Measurements from ENCODE around the gene NLRX1.

Gene NLRX1

DNA sequence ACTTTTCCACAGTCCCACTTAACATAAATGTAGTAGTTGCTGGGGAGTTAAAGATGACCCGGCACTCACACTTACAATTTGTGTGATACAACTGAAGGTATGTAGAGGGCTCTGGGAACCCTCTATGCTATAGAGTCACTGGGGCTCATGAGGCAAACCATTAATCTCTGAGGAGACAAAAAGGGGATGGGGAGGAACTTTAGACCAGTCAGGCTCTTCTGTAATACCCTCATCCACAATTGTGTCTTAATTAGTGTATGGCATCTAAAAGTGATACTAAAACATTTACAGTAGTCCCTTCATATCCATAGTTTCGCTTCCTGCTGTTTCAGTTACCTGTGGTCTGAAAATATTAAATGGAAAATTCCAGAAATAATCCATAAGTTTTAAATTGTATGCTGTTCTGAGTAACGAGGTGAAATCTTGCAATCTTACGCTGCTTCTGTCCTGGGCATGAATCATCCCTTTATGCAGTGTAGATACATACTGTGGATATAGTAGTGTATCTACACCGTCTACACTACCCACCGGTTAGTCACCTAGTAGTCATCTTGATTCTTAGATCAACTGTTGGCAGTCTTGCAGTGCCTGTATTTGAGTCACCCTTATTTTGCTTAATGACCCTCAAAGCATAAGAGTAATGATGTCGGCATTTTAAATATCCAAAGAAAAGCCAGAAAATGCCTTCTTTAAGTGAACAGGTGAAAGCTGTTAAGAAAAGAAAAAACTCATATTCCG lies 49.8 kb downstream of the NLRX1 start:
- TF ChIP-seq, protein P1, sequence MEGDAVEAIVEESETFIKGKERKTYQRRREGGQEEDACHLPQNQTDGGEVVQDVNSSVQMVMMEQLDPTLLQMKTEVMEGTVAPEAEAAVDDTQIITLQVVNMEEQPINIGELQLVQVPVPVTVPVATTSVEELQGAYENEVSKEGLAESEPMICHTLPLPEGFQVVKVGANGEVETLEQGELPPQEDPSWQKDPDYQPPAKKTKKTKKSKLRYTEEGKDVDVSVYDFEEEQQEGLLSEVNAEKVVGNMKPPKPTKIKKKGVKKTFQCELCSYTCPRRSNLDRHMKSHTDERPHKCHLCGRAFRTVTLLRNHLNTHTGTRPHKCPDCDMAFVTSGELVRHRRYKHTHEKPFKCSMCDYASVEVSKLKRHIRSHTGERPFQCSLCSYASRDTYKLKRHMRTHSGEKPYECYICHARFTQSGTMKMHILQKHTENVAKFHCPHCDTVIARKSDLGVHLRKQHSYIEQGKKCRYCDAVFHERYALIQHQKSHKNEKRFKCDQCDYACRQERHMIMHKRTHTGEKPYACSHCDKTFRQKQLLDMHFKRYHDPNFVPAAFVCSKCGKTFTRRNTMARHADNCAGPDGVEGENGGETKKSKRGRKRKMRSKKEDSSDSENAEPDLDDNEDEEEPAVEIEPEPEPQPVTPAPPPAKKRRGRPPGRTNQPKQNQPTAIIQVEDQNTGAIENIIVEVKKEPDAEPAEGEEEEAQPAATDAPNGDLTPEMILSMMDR (IDR thresholded peaks at IDR 0.05; ENCODE audit: low read length) = no peak
- no peak for TF ChIP-seq EZH2 (IDR thresholded peaks at IDR 0.05; ENCODE audit: borderline replicate concordance, low read length)
- no peak overlapping the region for H3K4me2 ChIP-seq (ENCODE audit: low read length)
- H3K9ac ChIP-seq (ENCODE audit: low read length) = no peak overlapping the region
- no peaks in the 10 kb centered on the region for H3K36me3 ChIP-seq (ENCODE audit: insufficient read depth, low read length)
- no peaks in the 10 kb centered on the region for H4K20me1 ChIP-seq (ENCODE audit: insufficient read depth, low read length)
- no peak overlapping the region for H2AFZ ChIP-seq (ENCODE audit: low read length)
- no peaks in the 10 kb centered on the region for H3K27me3 ChIP-seq (ENCODE audit: insufficient read depth, low read length)
- H3K4me3 ChIP-seq (ENCODE audit: low read depth, low read length, poor library complexity, severe bottlenecking) = no peak overlapping the region
- no peaks in the 10 kb centered on the region for H3K9me3 ChIP-seq (ENCODE audit: low read length)
- no peaks in the 10 kb centered on the region for H3K4me1 ChIP-seq (ENCODE audit: insufficient read depth, low read length, severe bottlenecking)
- no peaks in the 10 kb centered on the region for H3K9me2 ChIP-seq (ENCODE audit: low read depth, low read length)
- no peak overlapping the region for H3K27ac ChIP-seq (ENCODE audit: low read depth, low read length, poor library complexity, severe bottlenecking)
- H3F3A ChIP-seq (ENCODE audit: insufficient read depth, low read length) = no peaks in the 10 kb centered on the region
- H3K79me2 ChIP-seq (ENCODE audit: insufficient read depth, low read length) = peaks cover 73% of the 10 kb centered on the region

DNA sequence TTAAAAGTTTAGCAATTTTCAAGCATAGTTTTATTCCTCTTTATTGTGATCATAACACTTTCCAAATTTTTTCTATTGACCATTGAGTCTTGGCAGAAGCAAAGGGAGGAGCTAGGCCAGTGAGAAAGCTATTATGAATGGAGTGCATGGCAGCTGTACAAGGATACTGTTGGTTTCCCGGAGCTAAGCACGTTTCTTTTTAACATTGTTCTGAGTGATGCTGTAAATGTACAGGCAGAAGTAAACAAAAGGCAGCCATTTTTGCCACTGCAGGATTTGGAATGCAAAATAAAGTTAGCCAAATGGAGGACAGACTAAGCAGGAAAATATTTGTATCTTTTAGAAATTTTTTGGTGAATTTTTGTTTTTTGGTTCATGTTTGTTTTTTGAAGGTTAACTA lies 53.8 kb downstream of the NLRX1 start:
- Histone ChIP-seq H3K4me2 (ENCODE audit: low read length) (no peak overlapping the region), H3K27ac (ENCODE audit: low read depth, low read length, poor library complexity, severe bottlenecking) (no peak overlapping the region)

DNA sequence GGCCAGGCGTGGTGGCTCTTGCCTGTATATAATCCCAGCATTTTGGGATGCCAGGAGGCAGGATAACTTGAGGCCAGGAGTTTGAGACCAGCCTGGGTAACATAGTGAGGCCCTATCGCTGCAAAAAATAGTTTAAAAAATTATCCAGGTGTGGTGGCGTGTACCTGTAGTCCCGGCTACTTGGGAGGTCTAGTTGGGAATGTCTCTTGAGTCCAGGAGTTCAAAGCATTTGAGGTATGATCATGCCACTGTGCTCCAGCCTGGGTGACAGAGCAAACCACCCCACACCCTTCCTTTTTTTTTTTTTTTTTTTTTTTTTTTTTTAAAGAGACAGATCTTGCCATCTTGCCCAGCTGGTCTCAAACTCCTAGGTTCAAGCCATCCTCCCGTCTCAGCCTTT lies 54.4 kb downstream of the NLRX1 start:
- Histone ChIP-seq H3K36me3 (ENCODE audit: insufficient read depth, low read length) (no peaks in the 10 kb centered on the region), H3K27ac (ENCODE audit: low read depth, low read length, poor library complexity, severe bottlenecking) (no peak overlapping the region), H3K9me2 (ENCODE audit: low read depth, low read length) (no peaks in the 10 kb centered on the region), H3K4me3 (ENCODE audit: low read depth, low read length, poor library complexity, severe bottlenecking) (no peak overlapping the region), H3K27me3 (ENCODE audit: insufficient read depth, low read length) (no peaks in the 10 kb centered on the region), H4K20me1 (ENCODE audit: insufficient read depth, low read length) (no peaks in the 10 kb centered on the region), H3K9me3 (ENCODE audit: low read length) (no peaks in the 10 kb centered on the region), H3F3A (ENCODE audit: insufficient read depth, low read length) (no peaks in the 10 kb centered on the region), H3K79me2 (ENCODE audit: insufficient read depth, low read length) (peaks cover 67% of the 10 kb centered on the region), H2AFZ (ENCODE audit: low read length) (no peak overlapping the region), H3K4me2 (ENCODE audit: low read length) (no peak overlapping the region), H3K4me1 (ENCODE audit: insufficient read depth, low read length, severe bottlenecking) (no peaks in the 10 kb centered on the region), H3K9ac (ENCODE audit: low read length) (no peak overlapping the region)
- TF ChIP-seq, protein P1 (IDR thresholded peaks at IDR 0.05; ENCODE audit: low read length) = no peak
- TF ChIP-seq EZH2 (IDR thresholded peaks at IDR 0.05; ENCODE audit: borderline replicate concordance, low read length) = no peak

More for the DNA sequence above, 53.8 kb downstream of the NLRX1 start:
- H3K4me3 ChIP-seq (ENCODE audit: low read depth, low read length, poor library complexity, severe bottlenecking) = no peak overlapping the region
- TF ChIP-seq, protein P1 (IDR thresholded peaks at IDR 0.05; ENCODE audit: low read length) = no peak
- no peak for TF ChIP-seq EZH2 (IDR thresholded peaks at IDR 0.05; ENCODE audit: borderline replicate concordance, low read length)
- no peaks in the 10 kb centered on the region for H3K4me1 ChIP-seq (ENCODE audit: insufficient read depth, low read length, severe bottlenecking)
- H4K20me1 ChIP-seq (ENCODE audit: insufficient read depth, low read length) = no peaks in the 10 kb centered on the region
- no peak overlapping the region for H3K9ac ChIP-seq (ENCODE audit: low read length)
- H3K9me3 ChIP-seq (ENCODE audit: low read length) = no peaks in the 10 kb centered on the region
- H3F3A ChIP-seq (ENCODE audit: insufficient read depth, low read length) = no peaks in the 10 kb centered on the region
- H3K79me2 ChIP-seq (ENCODE audit: insufficient read depth, low read length) = peaks cover 68% of the 10 kb centered on the region
- H3K27me3 ChIP-seq (ENCODE audit: insufficient read depth, low read length) = no peaks in the 10 kb centered on the region
- no peaks in the 10 kb centered on the region for H3K9me2 ChIP-seq (ENCODE audit: low read depth, low read length)
- H2AFZ ChIP-seq (ENCODE audit: low read length) = no peak overlapping the region
- H3K36me3 ChIP-seq (ENCODE audit: insufficient read depth, low read length) = no peaks in the 10 kb centered on the region
